Cortex of kidney (tissue), 1 donor: Measurements from ENCODE around the gene SETDB1.
A peak's percentile ranks its signal among the peaks of the same experiment; 100 is the strongest.

ENCODE experiments used
- DNase-seq: peaks from one replicate; lab custom pipeline; 2025; lab: John Stamatoyannopoulos, UW

The SETDB1 gene

DNA sequence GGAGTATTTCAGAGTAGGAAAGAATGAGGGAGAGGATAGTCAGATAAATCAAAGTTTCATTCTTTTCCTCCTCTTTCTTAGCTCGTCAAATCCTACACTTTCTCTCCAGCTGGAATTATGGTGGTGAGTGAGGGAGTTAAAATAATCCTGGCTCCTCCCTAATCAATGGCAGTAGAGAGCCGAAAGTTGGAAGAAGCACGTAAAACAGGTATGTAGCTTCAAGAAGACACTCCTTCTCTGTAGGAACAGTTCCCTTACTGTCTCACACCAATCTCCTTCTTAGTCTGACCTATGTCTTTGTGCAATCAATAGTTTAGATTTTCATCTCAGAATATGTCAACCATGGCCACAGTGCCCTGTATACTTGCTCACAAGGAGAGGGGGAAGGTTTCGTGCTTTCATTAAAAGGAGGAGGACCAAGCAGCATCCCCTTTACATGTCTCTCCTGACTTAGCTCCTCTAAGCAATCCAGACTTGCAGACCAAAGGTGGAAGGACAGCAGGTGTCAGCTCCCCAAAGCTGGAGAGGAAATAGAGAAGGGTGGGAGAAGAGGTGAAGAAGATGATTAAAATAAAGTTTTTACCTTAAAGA is 79.7 kb downstream of the SETDB1 start:
- no peak for DNase-seq

DNA sequence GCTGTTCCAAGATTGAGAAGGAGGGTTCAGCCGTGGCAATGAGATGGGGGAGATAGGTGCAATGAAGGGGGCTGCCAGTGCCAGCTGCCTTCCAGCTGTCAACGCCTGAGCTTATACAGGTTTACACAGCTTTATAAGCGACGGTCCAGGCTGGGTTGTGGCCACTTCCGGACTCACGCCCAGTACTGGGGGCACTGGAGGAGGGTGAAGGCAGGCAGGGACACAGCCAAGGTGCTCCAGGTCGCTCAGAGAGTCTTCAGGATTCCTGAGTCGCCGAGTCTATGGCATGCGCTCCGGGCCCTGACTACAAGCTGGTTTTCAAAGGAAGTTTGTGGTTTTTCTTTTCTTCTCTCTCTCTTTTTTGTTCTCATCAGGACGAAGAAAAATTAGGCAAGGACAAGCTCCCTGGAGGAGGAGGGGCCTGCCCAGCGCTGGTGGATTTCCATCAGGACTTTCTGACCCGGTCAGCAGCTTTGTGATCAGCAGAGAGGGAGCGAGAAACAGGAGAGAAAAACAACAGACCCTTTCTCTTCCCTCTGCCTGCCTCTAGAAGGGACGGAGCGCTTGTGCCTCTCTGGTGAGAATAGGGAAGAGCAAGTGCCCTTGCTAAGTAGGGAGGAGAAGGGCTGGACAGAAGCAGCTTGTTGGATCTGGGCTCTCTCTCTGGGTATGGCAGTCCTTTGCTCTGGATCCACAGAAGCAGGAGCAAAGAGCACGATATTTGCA is 80.3 kb downstream of the SETDB1 start, which contains the start of gene MINDY1:
Gene MINDY1, minus strand, starts transcription at position 576 of the 726 bp plus-strand sequence. CDS start 4,285 bp downstream, outside the sequence.
- DNase-seq: no peak

DNA sequence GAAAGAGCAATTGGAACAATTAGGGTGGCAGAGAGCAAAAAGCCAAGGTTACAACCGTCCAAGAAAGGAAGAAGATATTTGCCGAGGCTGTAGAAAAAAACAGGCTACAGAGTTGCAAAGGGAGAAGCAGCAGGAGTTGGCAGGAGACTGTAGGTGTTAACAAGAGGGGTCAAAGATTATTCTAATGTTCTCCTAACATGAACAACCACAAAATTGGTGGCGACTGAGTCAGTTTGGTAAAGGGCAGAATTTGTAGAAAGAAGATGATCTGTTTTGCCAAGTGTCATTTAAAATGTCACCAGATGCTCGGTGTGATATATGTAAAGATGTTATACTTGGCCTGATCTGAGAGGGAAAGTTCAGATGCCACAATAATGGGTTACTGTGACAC is 81.7 kb downstream of the SETDB1 start:
- no peak for DNase-seq

DNA sequence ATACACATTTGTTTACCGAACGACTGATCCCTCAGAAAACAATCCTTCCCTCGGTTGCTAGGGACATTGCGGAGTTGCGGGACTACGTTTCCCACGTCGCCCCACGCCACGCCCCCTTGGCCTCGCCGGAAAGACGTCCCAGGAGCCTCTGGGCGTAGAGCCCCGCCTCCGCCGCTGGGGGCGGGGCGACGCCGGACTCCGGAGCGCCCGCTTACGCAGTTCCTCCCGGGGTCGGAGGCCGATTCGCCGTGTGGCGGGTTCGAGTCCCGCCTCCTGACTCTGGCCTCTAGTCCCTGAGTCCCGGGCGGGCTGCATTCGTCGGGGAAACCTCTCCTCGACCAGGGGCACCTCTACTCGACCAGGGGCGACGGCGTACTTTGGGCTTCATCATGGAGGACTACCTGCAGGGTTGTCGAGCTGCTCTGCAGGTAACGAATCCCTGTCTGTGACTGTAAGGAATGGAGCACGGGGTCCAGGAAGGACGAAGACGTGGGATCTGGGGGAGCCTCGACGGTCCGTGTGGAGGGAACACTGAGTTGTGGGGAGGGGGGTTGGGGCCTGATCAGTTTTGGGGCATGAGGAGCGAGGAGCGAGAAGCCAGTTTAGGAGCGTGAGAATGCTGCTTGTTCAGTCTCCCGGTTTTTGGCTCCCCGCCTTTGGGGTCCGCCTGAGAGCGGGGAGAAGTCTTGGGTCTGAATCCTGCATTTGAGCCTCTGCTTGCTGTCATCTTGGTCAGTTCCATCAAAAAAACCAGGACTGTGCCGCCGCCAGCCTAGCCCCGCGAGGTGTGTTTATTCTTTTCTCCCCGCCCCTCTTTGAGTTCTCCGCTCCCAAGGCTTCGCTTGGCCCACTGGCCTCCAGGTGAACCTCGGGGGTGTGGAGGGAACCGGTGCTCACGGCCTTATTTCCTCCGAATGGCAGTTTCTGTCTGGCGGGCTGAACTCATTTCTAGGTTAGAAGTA is 82.4 kb downstream of the SETDB1 start, which contains the start of gene PRUNE1:
Gene PRUNE1, plus strand, starts transcription at position 206 of the 962 bp plus-strand sequence. Its CDS starts 184 bp downstream, at position 390.
- peak; percentile 71 for DNase-seq

DNA sequence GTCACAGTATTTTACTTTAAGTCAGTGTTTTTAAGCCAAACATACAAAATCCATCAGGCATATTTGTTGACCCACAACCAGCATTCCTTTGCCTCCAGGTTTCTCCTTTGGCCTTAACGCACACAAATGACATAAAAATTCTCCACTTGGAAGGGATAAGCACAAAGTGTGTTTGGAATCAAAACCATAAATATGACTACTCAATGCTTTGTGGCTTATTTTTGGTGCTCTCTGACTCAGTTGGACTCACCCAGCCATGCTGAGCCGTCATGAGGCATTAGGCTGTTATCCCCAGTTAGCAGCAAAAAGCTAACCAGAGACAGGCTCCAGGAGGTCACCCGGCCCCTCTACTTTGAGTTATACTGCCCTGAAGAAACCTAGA is 83.0 kb downstream of the SETDB1 start:
- DNase-seq: no peak

DNA sequence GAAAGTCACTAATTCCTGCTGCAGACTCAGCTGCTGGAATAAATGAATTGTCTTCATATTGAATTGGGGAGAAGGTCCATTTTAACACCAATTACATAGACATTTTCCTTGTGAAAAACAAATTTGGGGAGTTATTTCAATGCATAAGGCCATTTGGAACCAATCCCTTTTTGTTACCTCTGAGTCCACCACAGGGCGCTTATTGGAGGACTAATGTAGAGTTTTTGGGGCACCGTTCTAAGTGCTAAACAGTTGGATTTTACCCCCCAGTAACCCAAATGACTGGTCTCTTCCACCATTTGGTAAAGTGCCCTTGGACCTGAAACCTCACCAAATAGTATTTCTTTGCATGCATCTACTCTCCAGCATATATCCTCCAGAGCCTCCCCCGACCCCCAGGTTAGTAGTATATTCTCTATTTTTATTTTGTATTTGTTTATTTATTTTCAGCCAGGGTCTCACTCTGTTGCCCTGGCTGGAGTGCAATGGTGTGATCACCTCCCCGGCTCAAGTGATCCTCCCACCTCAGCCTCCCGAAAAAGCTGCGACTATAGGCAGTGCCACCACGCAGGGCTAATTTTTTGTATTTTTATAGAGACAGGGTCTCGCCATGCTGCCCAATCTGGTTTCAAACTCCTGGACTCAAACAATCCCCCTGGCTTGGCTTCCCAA is 83.6 kb downstream of the SETDB1 start:
- no peak for DNase-seq

DNA sequence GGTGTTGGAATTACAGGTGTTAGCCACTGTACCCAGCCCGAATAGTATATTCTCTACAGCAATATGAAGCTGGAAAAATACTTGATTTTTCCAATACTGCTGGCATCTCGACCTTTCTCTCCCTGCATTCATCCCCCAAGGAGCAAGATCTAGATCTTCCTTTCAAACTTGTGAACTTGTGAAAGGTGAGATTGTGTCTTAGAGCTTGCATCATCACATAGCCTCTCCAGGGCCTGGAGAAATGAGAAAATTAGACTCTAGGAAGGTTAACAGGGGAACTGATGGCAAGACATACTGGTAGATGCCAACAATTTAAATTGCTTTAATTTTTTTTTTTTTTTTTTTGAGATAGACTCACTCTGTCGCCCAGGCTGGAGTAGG is 84.2 kb downstream of the SETDB1 start:
- no peak for DNase-seq

DNA sequence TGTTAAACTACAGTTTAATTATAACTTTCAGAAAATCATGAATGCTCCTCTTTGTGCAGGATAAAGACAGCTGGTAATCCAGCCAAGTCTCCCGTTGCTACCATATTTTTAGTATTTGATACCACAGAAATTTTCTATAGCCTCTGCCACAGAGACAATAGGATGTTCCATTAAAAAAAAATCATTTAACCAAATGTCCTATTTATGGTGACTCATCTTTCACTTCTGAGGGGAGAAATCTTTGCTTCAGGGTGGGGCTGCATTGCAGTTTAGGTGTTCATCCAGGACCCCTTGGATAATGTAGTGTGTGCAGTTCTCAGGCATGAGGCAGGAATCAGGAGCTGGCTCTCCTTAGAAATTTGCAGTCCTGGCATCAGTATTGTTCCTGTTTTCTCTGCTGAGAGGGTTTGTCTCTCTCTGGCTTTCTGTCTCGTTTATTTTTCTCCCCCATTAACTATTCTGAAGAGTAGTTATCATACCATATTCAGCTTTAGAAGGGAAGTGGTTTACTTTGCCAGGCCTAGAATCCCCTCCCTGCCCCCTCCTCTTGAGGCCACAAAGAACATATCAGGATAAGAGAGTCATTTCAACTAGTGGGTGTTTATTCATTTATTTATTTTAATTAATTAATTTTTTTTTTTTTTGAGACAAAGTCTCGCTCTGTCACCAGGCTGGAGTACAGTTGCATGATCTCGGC is 85.1 kb downstream of the SETDB1 start:
- DNase-seq: no peak

DNA sequence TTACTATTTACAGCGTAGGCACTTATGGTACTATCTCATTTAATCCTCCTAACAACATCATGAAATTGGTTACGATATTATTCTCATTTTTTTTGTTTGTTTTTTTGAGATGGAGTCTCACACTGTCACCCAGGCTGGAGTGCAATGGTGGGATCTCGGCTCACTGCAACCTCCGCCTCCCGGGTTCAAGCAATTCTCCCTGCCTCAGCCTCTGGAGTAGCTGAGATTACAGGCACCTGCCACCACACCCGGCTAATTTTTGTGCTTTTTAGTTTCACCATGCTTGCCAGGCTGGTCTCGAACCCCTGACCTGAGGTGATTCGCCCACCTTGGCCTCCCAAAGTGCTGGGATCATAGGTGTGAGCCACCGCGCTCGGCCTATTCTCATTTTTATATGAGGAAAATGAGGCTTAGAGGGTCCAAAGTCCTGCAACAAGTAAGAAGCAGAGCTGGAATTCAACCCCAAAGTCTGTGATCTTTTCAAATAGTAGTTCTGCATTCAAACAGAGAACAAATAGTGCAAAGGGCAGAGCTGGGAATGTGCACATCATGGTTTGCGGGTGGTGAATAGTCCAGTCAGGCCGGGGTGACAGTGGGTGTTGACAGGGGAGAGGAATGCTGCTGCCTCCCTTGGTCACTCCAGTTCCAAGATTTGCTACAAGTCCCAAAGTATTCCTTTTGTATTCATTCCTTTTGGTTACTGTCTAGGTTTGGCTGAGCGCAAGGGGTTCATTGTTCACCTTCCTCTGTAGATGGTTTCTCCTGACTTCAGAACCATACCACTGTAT is 86.7 kb downstream of the SETDB1 start:
- DNase-seq: no peak

DNA sequence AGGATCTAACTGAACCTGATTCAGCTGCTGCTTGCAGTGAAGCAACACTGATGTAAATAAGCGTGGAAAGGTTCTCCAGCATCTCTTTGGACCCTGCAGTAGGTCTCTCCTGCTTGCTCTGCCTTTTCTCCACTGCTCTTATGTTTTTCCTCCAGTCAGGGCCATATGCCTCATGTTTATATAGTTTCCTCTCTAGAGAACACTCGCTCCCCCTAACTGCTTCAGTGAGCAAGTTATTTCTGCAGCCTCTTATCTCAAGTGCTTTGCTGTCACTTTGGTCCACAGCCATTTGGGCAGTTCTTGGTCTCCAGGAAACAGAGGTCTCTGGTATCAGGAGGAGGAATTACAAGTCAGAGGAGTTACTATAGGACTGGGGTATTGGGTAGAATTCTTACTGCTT is 87.4 kb downstream of the SETDB1 start:
- no peak for DNase-seq
